Caco-2 (cell line): ENCODE data around the gene SLIT3. TPM values are rescaled to one million over a fixed set of nuclear protein-coding genes. Genes with fewer than 3 reads are reported as not detected.

ENCODE experiments used
- BruUV-seq: library from RNA; stranded (reverse); fragments of 400-500 nt; replicated peaks from 2 replicates; lab custom pipeline; 2021; lab: Mats Ljungman, UMichigan
- CTCF ChIA-PET: fragments of 300-600 bp; sonication (Branson Sonifier 250); formaldehyde crosslinking; loops from one replicate; lab custom pipeline; 2022; ENCODE audit warnings: antibody characterized with exemption; lab: Charles Lee
- POLR2A ChIA-PET: fragments of 300-600 bp; sonication (Branson Sonifier 250); formaldehyde crosslinking; loops from one replicate; lab custom pipeline; 2022; ENCODE audit warnings: antibody characterized with exemption; lab: Charles Lee
- DNase-seq, 2 experiments: peaks; one replicate each; pipeline versions ENCODE4 v3.0.0 to v3.0.0-alpha.2; 2020 to 2022
- H3K27me3 ChIP-seq: replicated peaks from 2 replicates; pipeline ENCODE4 v1.6.0; 2011; ENCODE audit warnings: low read length; ENCODE audit not compliant: control insufficient read depth, insufficient read depth
- H3K36me3 ChIP-seq: 2 replicates; pipeline ENCODE4 v1.5.1; 2011; ENCODE audit warnings: low read length; ENCODE audit not compliant: control insufficient read depth, insufficient read depth
- H3K4me1 ChIP-seq: fragments of 250-450 bp; sonication (Bioruptor Pico); 2 replicates; pipeline ENCODE4 v1.5.1; 2020; ENCODE audit warnings: mild to moderate bottlenecking
- H3K4me3 ChIP-seq: 2 replicates; pipeline ENCODE4 v1.5.1; 2011; ENCODE audit warnings: low read depth, mild to moderate bottlenecking, control low read depth, low read length
- H3K9me3 ChIP-seq: fragments of 250-450 bp; sonication (Bioruptor Pico); 2 replicates; pipeline ENCODE4 v1.5.1; 2020; ENCODE audit warnings: mild to moderate bottlenecking, moderate library complexity
- H3K27ac Mint-ChIP-seq: one replicate; pipeline ENCODE4 v1.8.0; 2022; ENCODE audit warnings: mixed read lengths; ENCODE audit not compliant: unreplicated experiment
- H3K27me3 Mint-ChIP-seq: one replicate; pipeline ENCODE4 v1.8.0; 2022; ENCODE audit warnings: mixed read lengths; ENCODE audit not compliant: insufficient read depth, unreplicated experiment
- H3K36me3 Mint-ChIP-seq: one replicate; pipeline ENCODE4 v1.8.0; 2022; ENCODE audit warnings: mild to moderate bottlenecking, mixed read lengths; ENCODE audit not compliant: insufficient read depth, unreplicated experiment
- H3K4me1 Mint-ChIP-seq: one replicate; pipeline ENCODE4 v1.8.0; 2022; ENCODE audit warnings: low read depth, mixed read lengths; ENCODE audit not compliant: unreplicated experiment
- H3K4me3 Mint-ChIP-seq: one replicate; pipeline ENCODE4 v1.8.0; 2022; ENCODE audit warnings: mild to moderate bottlenecking, moderate library complexity, mixed read lengths; ENCODE audit not compliant: unreplicated experiment
- H3K9me3 Mint-ChIP-seq: one replicate; pipeline ENCODE4 v1.8.0; 2022; ENCODE audit warnings: mixed read lengths; ENCODE audit not compliant: unreplicated experiment
- intact Hi-C: fragments of 100-400 bp; cut with micrococcal nuclease; formaldehyde crosslinking; loops from one replicate; pipeline ENCODE4 v1.10.0; 2022; ENCODE audit not compliant: unreplicated experiment
- total RNA-seq: library from RNA; stranded (reverse); gene quantifications from 2 replicates; pipeline ENCODE4 v1.2.3, GENCODE V29; 2022
- TF ChIP-seq, protein P1 (sequence below), 2 experiments: fragments of 200-600 bp in 1 of 2; IDR thresholded peaks; 1 replicate in 1 of 2; 2 replicates in 1 of 2; pipeline versions ENCODE4 v1.5.1 to v1.8.0; 2011 to 2022; ENCODE audit warnings: antibody characterized with exemption in 1 of 2, control low read depth in 1 of 2, inconsistent platforms in 1 of 2, low read depth in 1 of 2, low read length in 1 of 2, mild to moderate bottlenecking in 1 of 2, moderate library complexity in 1 of 2; ENCODE audit not compliant: insufficient read depth in 1 of 2, severe bottlenecking in 1 of 2, unreplicated experiment in 1 of 2

SLIT3 gene
- total RNA-seq, 1 experiment from 2014 or later: 2.1 TPM

GRCh38 chr5:169248550-169248949 lies 52.4 kb downstream of the SLIT3 start:
- no peaks in the 10 kb centered on the region for H3K27me3 Mint-ChIP-seq
- peak overlapping the region; percentile 91 for H3K27ac Mint-ChIP-seq
- H3K4me1 ChIP-seq: peaks cover 30% of the 10 kb centered on the region
- H3K9me3 ChIP-seq: no peaks in the 10 kb centered on the region
- peaks cover 59% of the 10 kb centered on the region for H3K4me1 Mint-ChIP-seq
- H3K36me3 ChIP-seq: no peaks in the 10 kb centered on the region
- no peak overlapping the region for H3K4me3 Mint-ChIP-seq
- H3K36me3 Mint-ChIP-seq: no peaks in the 10 kb centered on the region
- peaks cover 27% of the 10 kb centered on the region for H3K9me3 Mint-ChIP-seq
- DNase-seq: no peak
- no peaks in the 10 kb centered on the region for H3K27me3 ChIP-seq
- TF ChIP-seq, protein P1, sequence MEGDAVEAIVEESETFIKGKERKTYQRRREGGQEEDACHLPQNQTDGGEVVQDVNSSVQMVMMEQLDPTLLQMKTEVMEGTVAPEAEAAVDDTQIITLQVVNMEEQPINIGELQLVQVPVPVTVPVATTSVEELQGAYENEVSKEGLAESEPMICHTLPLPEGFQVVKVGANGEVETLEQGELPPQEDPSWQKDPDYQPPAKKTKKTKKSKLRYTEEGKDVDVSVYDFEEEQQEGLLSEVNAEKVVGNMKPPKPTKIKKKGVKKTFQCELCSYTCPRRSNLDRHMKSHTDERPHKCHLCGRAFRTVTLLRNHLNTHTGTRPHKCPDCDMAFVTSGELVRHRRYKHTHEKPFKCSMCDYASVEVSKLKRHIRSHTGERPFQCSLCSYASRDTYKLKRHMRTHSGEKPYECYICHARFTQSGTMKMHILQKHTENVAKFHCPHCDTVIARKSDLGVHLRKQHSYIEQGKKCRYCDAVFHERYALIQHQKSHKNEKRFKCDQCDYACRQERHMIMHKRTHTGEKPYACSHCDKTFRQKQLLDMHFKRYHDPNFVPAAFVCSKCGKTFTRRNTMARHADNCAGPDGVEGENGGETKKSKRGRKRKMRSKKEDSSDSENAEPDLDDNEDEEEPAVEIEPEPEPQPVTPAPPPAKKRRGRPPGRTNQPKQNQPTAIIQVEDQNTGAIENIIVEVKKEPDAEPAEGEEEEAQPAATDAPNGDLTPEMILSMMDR (IDR thresholded peaks at IDR 0.05; ENCODE audit: insufficient read depth in 1 of 2, low read depth in 1 of 2, low read length in 1 of 2, severe bottlenecking in 1 of 2, unreplicated experiment in 1 of 2): no peak
- no peak overlapping the region for H3K4me3 ChIP-seq
- no TSS peak for BruUV-seq
- POLR2A ChIA-PET: interaction anchor here (0.9 kb wide), 1 partner anchor 24 kb away, joined by 3 read pairs; no protein-coding TSS in a partner anchor
- intact Hi-C loops: no loop called here
- CTCF ChIA-PET: interaction anchor here (0.7 kb wide), 1 partner anchor 30 kb away, joined by 3 read pairs; no protein-coding TSS in a partner anchor

GRCh38 chr5:169244812-169245211 lies 56.1 kb downstream of the SLIT3 start:
- Histone ChIP-seq H3K27me3 (no peaks in the 10 kb centered on the region), H3K4me3 (no peak overlapping the region), H3K4me1 (peaks cover 31% of the 10 kb centered on the region), H3K36me3 (no peaks in the 10 kb centered on the region), H3K9me3 (peaks cover 3% of the 10 kb centered on the region)
- Mint-ChIP-seq H3K4me1 (peaks cover 48% of the 10 kb centered on the region), H3K27ac (no peak overlapping the region), H3K36me3 (no peaks in the 10 kb centered on the region), H3K4me3 (no peak overlapping the region), H3K27me3 (no peaks in the 10 kb centered on the region), H3K9me3 (peaks cover 40% of the 10 kb centered on the region)
- ChIA-PET POLR2A (no interaction called here), CTCF (no interaction called here)
- DNase-seq: no peak
- BruUV-seq: no TSS peak
- intact Hi-C loops: no loop called here
- TF ChIP-seq, protein P1 (IDR thresholded peaks at IDR 0.05; ENCODE audit: insufficient read depth in 1 of 2, low read depth in 1 of 2, low read length in 1 of 2, severe bottlenecking in 1 of 2, unreplicated experiment in 1 of 2): no peak

DNA sequence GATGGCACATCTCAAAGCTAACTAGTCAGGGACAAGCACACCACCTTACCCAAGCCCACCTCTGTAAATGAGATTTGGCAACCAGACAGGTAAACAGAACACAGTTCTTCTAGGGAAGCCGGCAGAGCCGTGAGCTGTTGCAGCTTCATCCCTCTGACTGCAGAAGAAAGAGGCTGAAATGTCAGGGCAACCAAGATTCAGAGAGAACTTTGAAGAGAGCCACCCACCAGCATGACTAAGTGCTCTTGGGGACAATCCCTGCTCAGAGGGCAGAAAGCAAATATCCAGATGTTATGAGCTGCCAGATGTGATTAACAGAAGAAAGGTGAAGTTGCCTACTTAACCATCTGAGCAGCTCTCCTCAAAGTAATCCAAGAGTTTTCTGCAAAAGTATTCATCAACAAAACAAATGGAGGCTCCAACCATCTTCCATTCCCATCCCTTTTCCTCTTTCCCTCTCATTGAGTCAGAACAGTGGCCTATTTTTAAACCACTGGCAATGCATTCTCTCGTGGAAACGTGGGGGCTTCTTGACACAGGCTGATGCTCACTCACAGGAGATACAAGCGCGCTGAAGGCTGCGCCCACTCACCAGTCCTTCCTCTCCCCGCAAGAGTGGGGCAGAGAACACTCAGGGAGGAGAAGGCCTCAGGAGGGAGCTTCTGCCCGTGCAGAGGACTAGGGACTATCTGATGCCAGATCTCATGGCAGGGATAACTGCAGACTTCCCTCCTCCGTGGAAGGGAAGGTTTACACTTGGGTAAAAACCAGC lies 57.1 kb downstream of the SLIT3 start:
- Histone ChIP-seq H3K9me3 (peaks cover 11% of the 10 kb centered on the region), H3K4me3 (no peak overlapping the region), H3K4me1 (peaks cover 21% of the 10 kb centered on the region), H3K36me3 (no peaks in the 10 kb centered on the region), H3K27me3 (no peaks in the 10 kb centered on the region)
- BruUV-seq: no TSS peak
- Mint-ChIP-seq H3K9me3 (peaks cover 49% of the 10 kb centered on the region), H3K36me3 (no peaks in the 10 kb centered on the region), H3K4me3 (no peak overlapping the region), H3K4me1 (peaks cover 38% of the 10 kb centered on the region), H3K27ac (no peak overlapping the region), H3K27me3 (no peaks in the 10 kb centered on the region)
- TF ChIP-seq, protein P1 (IDR thresholded peaks at IDR 0.05; ENCODE audit: insufficient read depth in 1 of 2, low read depth in 1 of 2, low read length in 1 of 2, severe bottlenecking in 1 of 2, unreplicated experiment in 1 of 2): no peak
- POLR2A ChIA-PET: no interaction called here
- no peak for DNase-seq
- intact Hi-C loops: no loop called here
- CTCF ChIA-PET: no interaction called here
